ENCODE results near the gene FUOM. TPM values are rescaled to one million over a fixed set of nuclear protein-coding genes. Genes with fewer than 3 reads are reported as not detected.

Gene FUOM
- total RNA-seq, 2 donors from 2014 or later, result 12.5 to 16.1 TPM

- Histone ChIP-seq H3K36me3 (replicated peaks in 1 of 2; ENCODE audit: insufficient read depth in 1 of 2, low read depth in 2 of 2) (no peaks in the 10 kb centered on the region), H3K27ac (no peak overlapping the region), H3K4me3 (no peak overlapping the region), H3K27me3 (no peaks in the 10 kb centered on the region), H3K4me1 (no peaks in the 10 kb centered on the region), H3K9me3 (no peaks in the 10 kb centered on the region)
- TF ChIP-seq POLR2A (IDR thresholded peaks at IDR 0.05), result no peak
- no peak for TF ChIP-seq CTCF (IDR thresholded peaks at IDR 0.05)
- 65 to 100% methylated on average over 1 to 12 of the region's 12 CpGs for WGBS, 2 donors
- DNase-seq (no peak), ATAC-seq (no peak)
- intact Hi-C loops (cut with DNase I), result no loop called here
Observed at GRCh38 chr10:133350283-133350949, 7.4 kb downstream of the FUOM start.

GRCh38 chr10:133349577-133350011 lies 8.2 kb downstream of the FUOM start:
- Histone ChIP-seq H3K9me3 (no peaks in the 10 kb centered on the region), H3K27ac (no peak overlapping the region), H3K36me3 (replicated peaks in 1 of 2; ENCODE audit: insufficient read depth in 1 of 2, low read depth in 2 of 2) (no peaks in the 10 kb centered on the region), H3K4me3 (no peak overlapping the region), H3K4me1 (no peaks in the 10 kb centered on the region), H3K27me3 (no peaks in the 10 kb centered on the region)
- no peak for DNase-seq
- intact Hi-C loops (cut with DNase I), result no loop called here
- WGBS, 2 donors, result 51 to 68% methylated on average over 6 to 8 of the region's 9 CpGs
- ATAC-seq, result no peak
- TF ChIP-seq CTCF (IDR thresholded peaks at IDR 0.05), result no peak
- TF ChIP-seq POLR2A (IDR thresholded peaks at IDR 0.05), result no peak

GRCh38 chr10:133349160-133349568 lies 8.7 kb downstream of the FUOM start:
- ATAC-seq (no peak), DNase-seq (no peak)
- H3K4me1 ChIP-seq, result no peaks in the 10 kb centered on the region
- H3K27ac ChIP-seq, result no peak overlapping the region
- intact Hi-C loops (cut with DNase I), result no loop called here
- H3K4me3 ChIP-seq, result no peak overlapping the region
- H3K27me3 ChIP-seq, result no peaks in the 10 kb centered on the region
- no peak for TF ChIP-seq POLR2A (IDR thresholded peaks at IDR 0.05)
- no peak for TF ChIP-seq CTCF (IDR thresholded peaks at IDR 0.05)
- no peaks in the 10 kb centered on the region for H3K36me3 ChIP-seq (replicated peaks in 1 of 2; ENCODE audit: insufficient read depth in 1 of 2, low read depth in 2 of 2)
- H3K9me3 ChIP-seq, result no peaks in the 10 kb centered on the region
- WGBS, 2 donors, result 70 to 82% methylated on average over 8 of the region's 8 CpGs

GRCh38 chr10:133347710-133348517 lies 9.9 kb downstream of the FUOM start:
- 38 to 69% methylated on average over 2 to 16 of the region's 16 CpGs for WGBS, 2 donors
- H3K9me3 ChIP-seq, result no peaks in the 10 kb centered on the region
- intact Hi-C loops (cut with DNase I), result no loop called here
- no peak for TF ChIP-seq CTCF (IDR thresholded peaks at IDR 0.05)
- TF ChIP-seq POLR2A (IDR thresholded peaks at IDR 0.05), result no peak
- H3K4me1 ChIP-seq, result no peaks in the 10 kb centered on the region
- H3K4me3 ChIP-seq, result no peak overlapping the region
- H3K27me3 ChIP-seq, result no peaks in the 10 kb centered on the region
- no peak for ATAC-seq
- no peak overlapping the region for H3K27ac ChIP-seq
- H3K36me3 ChIP-seq (replicated peaks in 1 of 2; ENCODE audit: insufficient read depth in 1 of 2, low read depth in 2 of 2), result no peaks in the 10 kb centered on the region
- DNase-seq, result no peak

Data from body of pancreas (tissue), 4 donors.